ENCODE data around the gene SLC6A4.

SLC6A4 gene

DNA sequence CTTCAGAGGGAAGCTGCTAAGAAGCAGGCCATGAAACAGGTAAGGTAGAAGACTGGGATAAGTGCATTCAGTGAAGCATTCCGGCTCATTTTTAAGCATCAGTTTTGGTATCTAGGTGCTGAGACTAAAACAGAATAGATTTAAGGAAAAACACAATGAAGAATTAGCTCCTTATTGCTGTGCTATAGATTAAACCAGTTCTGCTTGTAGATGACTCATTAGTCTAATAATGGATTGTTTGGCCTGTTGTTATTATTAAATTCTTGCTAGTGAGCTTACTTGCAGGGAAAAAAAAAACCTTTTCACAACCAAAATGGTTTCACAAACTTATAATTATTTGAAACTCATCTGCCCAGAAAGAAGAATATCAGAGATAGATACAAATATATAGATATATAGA lies 62.9 kb downstream of the SLC6A4 start:
- DNase-seq (ENCODE audit: low read depth), result no peak

DNA sequence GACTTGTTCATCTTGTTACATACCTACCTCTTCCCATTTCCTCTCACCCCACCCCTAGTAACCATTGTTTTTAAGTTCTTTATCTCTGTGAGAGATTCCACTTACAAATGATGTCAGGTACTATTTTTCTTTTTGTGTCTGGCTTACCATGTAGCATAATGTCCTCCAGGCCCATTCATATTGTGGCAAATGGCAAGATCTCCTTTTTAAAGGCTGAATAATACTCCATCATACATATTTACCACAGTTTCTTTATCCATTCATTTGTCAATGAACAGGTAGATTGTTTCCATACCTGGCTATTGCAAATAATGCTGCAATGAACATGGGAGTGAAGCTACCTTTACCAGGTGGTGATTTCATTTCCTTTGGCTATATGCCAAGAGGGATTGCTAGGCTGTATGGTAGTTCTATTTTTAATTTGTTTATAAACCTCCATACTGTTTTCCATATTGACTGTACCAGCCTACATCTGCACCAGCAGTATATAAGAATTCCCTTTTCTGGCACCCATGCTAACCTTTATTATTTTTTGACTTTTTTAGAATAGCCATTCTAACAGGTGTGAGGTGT lies 65.0 kb downstream of the SLC6A4 start:
- no peak for DNase-seq (ENCODE audit: low read depth)

DNA sequence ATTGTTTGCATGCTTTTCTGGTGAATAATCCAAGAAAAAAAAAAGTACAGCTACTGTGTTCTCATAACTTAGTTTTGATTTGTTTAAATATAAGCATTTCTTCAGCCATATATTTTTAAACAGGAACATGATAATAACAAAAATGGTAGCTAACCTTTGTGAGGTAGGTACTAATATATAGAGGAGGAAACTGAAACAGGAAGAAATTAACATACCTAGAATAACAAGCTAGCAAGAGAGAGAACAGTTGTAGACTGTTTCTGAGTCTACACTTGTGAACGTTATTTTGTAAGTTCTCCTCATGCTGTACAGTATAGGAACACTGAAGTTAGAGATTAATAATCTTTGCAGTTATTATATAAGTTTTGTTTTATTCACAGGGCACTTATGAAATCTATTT lies 69.5 kb downstream of the SLC6A4 start:
- no peak for DNase-seq (ENCODE audit: low read depth)

DNA sequence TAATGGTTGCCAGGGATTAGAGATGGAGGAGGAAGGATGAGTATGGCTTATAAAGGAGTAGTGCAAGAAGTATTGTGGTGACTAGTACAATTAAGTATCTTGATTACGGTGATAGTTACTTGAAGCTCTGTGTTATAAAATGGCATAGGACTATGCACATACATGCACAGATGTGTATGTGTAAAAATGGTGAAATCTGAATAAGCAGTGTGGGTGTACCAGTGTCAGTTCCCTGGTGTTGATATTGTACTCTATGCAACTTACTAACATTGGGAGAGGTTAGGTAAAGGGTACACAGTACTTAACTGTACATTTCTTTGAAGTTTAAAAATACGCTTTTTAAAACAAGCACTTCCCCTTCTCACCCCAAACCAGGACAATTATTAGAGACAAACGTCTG lies 70.3 kb downstream of the SLC6A4 start:
- DNase-seq (ENCODE audit: low read depth), result no peak

DNA sequence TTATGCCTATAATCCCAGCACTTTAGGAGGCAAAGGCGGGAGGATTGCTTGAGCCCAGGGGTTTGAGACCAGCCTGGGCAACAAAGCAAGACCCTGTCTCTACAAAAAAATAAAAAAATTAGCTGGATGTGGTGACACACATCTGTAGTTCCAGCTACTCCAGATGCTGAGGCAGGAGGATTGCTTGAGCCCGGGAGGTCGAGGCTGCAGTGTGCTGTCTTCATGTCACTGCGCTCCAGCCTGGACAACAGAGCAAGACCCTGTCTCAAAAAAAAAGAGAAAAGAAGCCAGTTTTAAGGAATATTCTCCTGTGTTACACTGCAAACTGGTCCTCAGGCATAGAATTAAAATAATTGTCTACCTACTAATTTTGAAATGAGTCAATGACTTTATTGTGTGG lies 71.0 kb downstream of the SLC6A4 start:
- DNase-seq (ENCODE audit: low read depth), result no peak

DNA sequence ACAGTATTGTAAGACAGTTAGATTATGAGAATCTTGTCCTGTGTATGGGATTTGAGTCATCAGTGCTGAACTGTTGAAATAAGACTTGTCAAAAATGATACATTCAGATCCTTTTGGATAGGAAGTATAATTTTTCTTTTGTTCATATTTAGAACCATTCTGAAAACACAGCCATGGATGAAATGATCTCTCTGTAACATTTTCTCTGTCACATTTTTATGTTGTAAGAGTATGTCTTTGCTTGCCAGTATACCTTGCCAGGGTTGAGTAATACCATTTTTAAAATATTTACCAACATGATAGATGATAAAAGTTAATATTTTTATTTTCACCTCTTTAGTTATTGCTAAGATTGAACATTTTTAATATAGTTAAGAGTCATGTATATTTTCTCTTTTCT lies 73.9 kb downstream of the SLC6A4 start:
- peak; percentile 29 for DNase-seq (ENCODE audit: low read depth)

DNA sequence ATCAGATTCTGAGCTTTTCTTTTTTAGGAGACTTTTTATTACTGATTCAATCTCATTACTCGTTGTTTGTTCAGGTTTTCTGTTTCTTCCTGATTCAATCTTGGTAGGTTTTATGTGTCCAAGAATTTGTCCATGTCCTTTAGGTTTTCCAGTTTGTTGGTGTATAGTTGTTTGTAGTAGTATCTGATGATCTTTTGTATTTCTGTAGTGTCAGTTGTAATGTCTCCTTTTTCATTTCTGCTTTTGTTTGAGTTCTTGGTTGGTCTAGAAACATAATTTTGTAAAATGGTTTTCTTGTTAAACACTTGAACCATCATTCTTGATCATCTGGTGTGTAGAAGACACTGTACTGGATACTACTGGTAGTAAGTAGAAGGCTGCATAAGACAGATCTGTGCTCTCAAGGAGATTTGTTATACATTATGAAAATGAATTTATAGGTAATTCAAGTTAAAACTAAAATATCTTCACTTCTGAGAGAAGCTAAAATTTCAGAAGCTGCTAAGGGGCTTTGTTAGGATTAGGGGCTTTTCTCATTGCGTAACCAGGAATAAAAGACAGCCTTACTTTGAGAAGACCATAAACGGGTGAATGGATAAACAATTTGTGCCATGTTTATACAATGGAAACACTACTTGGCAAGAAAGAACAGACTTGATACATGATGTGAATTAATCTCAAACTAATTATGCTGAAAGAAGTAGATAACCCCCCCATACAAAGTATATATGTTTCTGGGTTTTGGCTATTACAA lies 74.9 kb downstream of the SLC6A4 start:
- peak; percentile 10 for DNase-seq (ENCODE audit: low read depth)

DNA sequence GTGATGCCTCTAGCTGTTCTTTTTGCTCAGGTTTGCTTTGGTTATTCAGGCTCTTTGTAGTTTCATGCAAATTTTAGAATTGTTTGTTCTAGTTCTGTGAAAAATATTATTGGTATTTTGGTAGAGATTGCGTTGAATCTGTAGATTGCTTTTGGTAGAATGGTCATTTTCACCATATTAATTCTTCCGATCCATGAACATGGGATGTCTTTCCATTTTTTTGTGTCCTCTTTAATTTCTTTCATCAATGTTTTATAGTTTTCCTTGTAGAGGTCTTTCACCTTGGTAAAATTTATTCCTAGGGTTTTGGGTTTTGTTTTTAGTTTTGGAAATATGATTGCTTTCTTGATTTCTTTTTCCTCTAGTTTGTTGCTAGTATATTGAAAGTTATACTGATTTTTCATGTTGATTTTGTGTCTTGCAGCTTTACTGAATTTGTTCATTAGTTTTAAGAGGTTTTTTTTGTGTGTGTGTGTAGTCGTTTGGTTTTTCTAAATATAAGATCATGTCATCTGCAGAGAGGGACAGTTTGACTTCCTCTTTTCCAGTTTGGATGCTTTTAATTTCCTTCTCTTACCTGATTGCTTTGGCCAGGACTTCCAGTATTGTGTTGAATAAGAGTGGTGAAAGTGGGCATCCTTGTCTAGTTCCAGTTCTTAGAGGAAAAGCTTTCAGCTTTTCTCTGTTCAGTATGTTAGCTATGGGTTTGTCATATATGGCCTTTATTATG lies 76.4 kb downstream of the SLC6A4 start:
- no peak for DNase-seq (ENCODE audit: low read depth)

DNA sequence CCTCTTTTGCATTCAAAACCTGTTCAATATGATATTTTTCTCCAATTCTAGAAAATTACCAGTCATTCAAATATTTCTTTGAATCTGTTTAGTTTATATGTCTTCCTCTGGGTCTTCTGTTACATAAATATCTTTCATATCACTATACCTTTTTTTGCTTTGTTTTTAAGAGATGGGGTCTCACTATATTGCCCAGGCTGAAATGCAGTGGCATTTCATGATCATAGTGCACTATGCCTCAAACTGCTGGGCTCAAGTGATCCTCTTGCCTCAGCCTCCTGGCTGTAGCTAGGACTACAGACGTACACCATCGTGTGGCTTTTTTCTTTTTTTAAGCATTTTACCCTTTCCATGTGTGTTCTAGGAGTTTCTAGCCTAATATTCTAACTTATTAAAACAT lies 80.1 kb downstream of the SLC6A4 start:
- no peak for DNase-seq (ENCODE audit: low read depth)

DNA sequence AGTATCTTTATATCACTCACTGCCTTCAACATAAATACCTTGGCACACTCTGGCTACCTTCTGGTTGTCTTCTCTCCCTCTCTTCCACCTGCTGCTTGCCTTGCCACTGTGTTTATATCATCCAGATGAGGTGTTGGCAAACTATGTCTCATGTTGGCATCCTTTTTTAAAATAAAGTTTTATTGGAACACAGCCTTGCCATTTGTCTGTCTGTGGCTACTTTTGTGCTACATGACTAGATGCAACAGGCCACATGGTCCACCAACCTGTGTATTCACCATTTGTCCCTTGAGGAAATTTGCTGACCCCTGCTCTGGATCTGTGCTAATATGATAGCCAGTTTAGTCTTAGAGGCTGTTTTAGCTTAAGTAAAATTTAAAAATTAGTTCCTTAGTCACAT lies 82.0 kb downstream of the SLC6A4 start:
- DNase-seq (ENCODE audit: low read depth), result no peak

DNA sequence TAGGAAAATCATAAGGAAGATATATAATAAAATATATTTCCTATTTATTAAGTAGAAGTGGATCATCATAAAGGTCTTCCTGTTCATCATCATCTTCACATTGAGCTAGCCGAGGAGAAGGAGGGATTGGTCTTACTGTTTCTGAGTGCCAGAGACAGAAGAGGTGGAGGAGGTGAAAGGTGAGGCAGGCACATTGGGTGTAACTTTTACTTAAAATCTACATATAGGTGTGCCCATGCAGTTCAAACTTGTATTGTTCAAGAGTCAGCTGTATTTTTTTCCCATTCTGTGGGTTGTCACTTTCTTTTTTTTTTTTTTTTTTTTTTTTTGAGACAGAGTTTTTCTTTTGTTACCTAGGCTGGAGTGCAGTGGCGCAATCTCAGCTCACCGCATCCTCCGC lies 84.0 kb downstream of the SLC6A4 start:
- DNase-seq (ENCODE audit: low read depth), result no peak

DNA sequence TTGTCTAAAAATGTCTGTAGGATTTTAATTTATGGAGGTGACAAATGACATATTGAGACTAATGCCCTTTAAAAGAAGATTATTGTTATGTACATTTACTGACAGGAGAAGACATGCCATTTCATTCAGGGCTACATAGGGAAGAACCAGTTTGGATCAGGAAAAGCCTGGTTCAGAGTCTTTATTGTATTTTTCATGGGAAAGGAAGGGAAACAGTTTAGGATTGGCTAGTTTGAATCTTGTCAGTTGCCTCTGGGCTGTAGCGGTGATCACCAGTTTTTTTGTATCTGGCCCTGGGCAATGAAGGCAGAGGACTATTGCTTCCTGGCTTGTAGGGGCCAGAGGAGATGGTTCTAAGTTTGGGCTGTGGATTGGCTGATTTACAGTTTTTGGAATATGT lies 87.1 kb downstream of the SLC6A4 start:
- no peak for DNase-seq (ENCODE audit: low read depth)

DNA sequence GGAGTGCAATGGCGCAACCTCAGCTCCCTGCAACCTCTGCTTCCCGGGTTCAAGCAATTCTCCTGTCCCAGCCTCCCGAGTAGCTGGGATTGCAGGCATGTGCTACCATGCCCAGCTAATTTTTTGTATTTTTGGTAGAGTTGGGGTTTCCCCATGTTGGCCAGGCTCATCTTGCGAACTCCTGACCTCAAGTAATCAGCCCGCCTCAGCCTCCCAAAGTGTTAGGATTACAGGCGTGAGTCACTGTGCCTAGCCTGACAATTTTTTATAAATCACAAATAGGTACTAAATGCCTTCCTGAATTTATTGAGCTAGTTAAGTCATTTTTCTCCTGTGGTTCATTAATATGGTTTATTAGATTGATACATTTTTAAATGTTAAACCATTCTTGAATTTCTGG lies 87.6 kb downstream of the SLC6A4 start:
- DNase-seq (ENCODE audit: low read depth), result peak; percentile 60
